Measurements from ENCODE around the gene PTPRD.

Gene PTPRD

GRCh38 chr9:9892217-9892616 lies 720.6 kb downstream of the PTPRD start:
- DNase-seq (ENCODE audit: low spot score) = no peak

DNA sequence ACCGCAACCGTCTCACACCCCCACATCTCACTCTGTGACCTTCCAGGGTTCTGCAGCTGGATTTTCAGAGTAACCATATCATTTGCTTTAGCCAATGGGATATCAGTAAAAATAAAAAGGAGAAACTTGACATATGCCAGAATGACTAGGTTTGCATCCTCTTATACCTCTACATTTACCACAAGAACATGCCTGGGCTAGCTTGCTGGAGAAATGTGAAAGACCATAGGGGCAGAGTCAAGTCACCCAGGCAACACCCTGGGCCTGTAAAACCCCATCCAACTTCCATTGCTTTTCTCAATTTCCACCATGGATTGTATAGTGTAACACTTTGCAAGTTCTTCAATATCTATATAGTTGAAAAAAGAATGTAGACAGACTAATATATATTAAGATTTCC lies 731.1 kb downstream of the PTPRD start:
- no peak for DNase-seq (ENCODE audit: low spot score)

GRCh38 chr9:9874270-9874669 lies 738.5 kb downstream of the PTPRD start:
- no peak for DNase-seq (ENCODE audit: low spot score)

DNA sequence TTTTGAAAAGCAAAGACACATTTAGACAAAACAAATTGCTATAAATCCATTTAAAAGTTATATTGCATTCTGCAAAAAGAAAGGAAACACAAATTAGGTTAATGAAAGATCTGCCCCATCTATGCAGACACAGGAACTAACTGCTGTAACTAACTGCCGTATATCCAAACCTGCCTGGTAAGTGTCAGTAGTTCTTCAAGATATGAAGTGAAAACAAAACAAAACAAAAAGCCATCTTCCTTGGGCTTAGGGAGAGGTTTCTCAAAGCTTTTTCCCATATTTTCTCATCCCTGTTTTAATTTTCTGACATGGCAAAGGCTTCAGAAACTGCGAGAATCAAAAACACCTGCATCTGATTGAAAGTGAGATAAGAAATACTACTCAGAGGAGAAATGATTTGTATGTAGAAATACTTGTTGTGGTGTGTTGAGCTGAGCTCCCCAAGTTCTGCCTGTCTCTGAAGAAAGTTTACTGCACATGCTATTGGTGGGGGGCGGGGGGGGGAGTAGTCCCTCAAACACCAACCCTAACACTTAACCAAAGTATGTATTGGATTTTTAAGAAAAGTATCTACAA lies 750.5 kb downstream of the PTPRD start:
- no peak for DNase-seq (ENCODE audit: low spot score)

GRCh38 chr9:9855177-9856078 lies 757.4 kb downstream of the PTPRD start:
- peak; percentile 6 for DNase-seq (ENCODE audit: low spot score)

- no peak for DNase-seq (ENCODE audit: low spot score)
Measured at GRCh38 chr9:9847750-9848149, 765.1 kb downstream of the PTPRD start.

- DNase-seq (ENCODE audit: low spot score) = no peak
Measured at GRCh38 chr9:9846557-9846956, 766.2 kb downstream of the PTPRD start.

DNA sequence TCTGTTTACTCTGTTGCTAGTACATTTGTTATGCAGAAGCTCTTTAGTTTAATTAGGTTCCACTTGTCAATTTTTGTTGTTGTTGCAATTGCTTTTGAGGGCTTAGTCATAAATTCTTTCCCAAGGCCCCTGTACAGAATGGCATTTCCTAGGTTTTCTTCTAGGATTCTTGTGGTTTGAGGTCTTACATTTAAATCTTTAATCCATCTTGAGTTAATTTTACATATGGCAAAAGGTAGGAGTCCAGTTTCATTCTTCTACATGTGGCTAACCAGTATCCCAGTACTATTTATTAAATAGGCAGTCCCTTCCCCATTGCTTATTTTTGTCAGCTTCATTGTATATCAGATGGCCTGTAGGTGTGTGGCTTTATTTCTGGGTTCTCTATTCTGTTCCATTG lies 792.4 kb downstream of the PTPRD start:
- no peak for DNase-seq (ENCODE audit: low spot score)

GRCh38 chr9:9819886-9820285 lies 792.9 kb downstream of the PTPRD start:
- DNase-seq (ENCODE audit: low spot score) = no peak

- DNase-seq (ENCODE audit: low spot score) = no peak
Measured at GRCh38 chr9:9817176-9817575, 795.6 kb downstream of the PTPRD start.

GRCh38 chr9:9804109-9804508 lies 808.7 kb downstream of the PTPRD start:
- no peak for DNase-seq (ENCODE audit: low spot score)

GRCh38 chr9:9799287-9799686 lies 813.5 kb downstream of the PTPRD start:
- DNase-seq (ENCODE audit: low spot score) = no peak

GRCh38 chr9:9792144-9792857 lies 820.5 kb downstream of the PTPRD start:
- DNase-seq (ENCODE audit: low spot score) = no peak

GRCh38 chr9:9791611-9792010 lies 821.2 kb downstream of the PTPRD start:
- no peak for DNase-seq (ENCODE audit: low spot score)

GRCh38 chr9:9790216-9790872 lies 822.5 kb downstream of the PTPRD start:
- DNase-seq (ENCODE audit: low spot score) = peak; percentile 16

DNA sequence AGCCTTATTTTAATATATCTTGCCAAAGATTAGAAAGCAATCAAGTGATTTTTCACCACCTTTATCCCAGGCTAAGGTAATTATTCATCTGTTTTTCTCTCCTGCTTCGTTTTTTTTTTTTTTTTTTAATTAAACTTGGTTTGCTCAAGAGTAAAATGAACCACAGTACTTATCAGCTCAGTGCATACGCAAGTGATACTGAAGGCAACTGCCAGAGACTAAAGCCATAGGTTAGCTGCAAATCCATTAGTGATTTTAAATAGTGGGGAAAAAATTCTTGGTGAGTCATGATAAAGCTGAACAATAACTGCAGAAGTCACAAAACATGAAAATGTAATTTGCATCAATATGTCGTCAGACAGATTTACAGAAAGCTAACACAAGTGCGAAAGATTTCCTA lies 829.1 kb downstream of the PTPRD start:
- DNase-seq (ENCODE audit: low spot score) = no peak

- DNase-seq (ENCODE audit: low spot score) = no peak
Measured at GRCh38 chr9:9783211-9783610, 829.6 kb downstream of the PTPRD start.

GRCh38 chr9:9778293-9778692 lies 834.5 kb downstream of the PTPRD start:
- no peak for DNase-seq (ENCODE audit: low spot score)

- no peak for DNase-seq (ENCODE audit: low spot score)
Measured at GRCh38 chr9:9774471-9774870, 838.3 kb downstream of the PTPRD start.

DNA sequence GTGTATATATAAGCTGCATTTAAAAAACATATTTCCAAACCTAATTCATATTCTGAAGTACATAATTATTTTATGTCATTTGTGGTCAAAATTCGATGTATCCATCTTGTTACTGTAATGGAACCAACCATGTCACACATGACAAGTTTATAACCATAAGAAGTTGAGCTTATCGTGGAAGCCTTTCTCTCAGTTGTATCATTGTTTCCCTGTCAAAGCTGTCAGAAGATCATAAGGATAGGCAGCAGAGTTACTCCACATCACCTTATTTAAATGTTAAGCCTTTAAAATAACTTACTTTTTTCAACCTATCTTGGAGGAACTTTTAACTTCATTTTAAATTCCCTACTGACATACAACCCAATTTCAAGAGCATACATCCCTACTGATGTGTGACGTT lies 841.5 kb downstream of the PTPRD start:
- no peak for DNase-seq (ENCODE audit: low spot score)

- DNase-seq (ENCODE audit: low spot score) = no peak
Measured at GRCh38 chr9:9764821-9765220, 848.0 kb downstream of the PTPRD start.

DNA sequence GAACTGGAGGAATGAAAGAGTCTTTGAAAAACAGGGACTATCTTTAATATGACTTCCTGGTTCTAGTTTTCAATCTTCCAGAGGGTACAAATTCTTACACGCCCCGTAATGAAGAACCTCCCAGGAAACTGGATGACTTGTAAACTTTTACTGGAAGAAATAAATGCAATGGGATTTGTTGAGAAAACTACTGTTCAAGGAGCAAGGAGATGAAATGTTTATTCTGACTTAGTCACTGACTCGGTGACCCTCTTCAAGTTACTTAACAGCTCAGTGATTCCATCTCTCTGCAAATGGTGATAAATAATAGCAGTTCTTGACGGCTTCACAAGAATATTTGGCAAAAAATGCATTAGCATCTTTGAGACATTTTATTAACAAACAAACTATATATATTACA lies 858.6 kb downstream of the PTPRD start:
- DNase-seq (ENCODE audit: low spot score) = no peak

- DNase-seq (ENCODE audit: low spot score) = no peak
Measured at GRCh38 chr9:9753266-9753665, 859.5 kb downstream of the PTPRD start.

Measured in iPS-NIHi11 (cell line).